Measurements from ENCODE around the gene ZBTB5.

GRCh38 chr9:37407468-37407867, 57.8 kb downstream of the ZBTB5 start:
- TF ChIP-seq CTCF (IDR thresholded peaks at IDR 0.05) (no peak), POLR2A (IDR thresholded peaks at IDR 0.05) (no peak), POLR2AphosphoS5 (IDR thresholded peaks at IDR 0.05) (no peak)
